Spinal cord (tissue), 10 donors: ENCODE data around the gene SMIM13. TPM values are rescaled to one million over a fixed set of nuclear protein-coding genes. Genes with fewer than 3 reads are reported as not detected.

Experiments
- DNase-seq, 6 donors: peaks; one replicate each; pipeline versions ENCODE4 v3.0.0 to v3.0.0-alpha.2; 2013 to 2015; ENCODE audit warnings: low spot score in 6 of 6, low read depth in 4 of 6
- H3K27ac ChIP-seq: one replicate; pipeline ENCODE4 v1.5.1; 2013; ENCODE audit warnings: low read depth, low read length, control low read depth
- H3K27me3 ChIP-seq: one replicate; pipeline ENCODE4 v1.6.1; 2013; ENCODE audit warnings: low read length; ENCODE audit not compliant: control insufficient read depth, insufficient read depth
- H3K36me3 ChIP-seq: one replicate; pipeline ENCODE4 v1.6.1; 2013; ENCODE audit warnings: low read length; ENCODE audit not compliant: control insufficient read depth, insufficient read depth
- H3K4me1 ChIP-seq: one replicate; pipeline ENCODE4 v1.6.1; 2013; ENCODE audit warnings: low read length; ENCODE audit not compliant: control insufficient read depth, insufficient read depth
- H3K4me3 ChIP-seq: one replicate; pipeline ENCODE4 v1.5.1; 2013; ENCODE audit warnings: low read depth, low read length, control low read depth
- H3K9me3 ChIP-seq: one replicate; pipeline ENCODE4 v1.6.1; 2013; ENCODE audit warnings: low read length; ENCODE audit not compliant: control insufficient read depth, insufficient read depth
- WGBS: methylation state at CpG from one replicate; pipeline ENCODE4 v1.1.5; 2013; ENCODE audit warnings: missing lambda C conversion rate; ENCODE audit not compliant: insufficient coverage; 5-methylcytosine and 5-hydroxymethylcytosine counted together
- polyA plus RNA-seq, 2 donors: library from polyadenylated mRNA; unstranded; fragments of 120-200 nt; gene quantifications; one replicate each; pipeline ENCODE4 v1.2.1, GENCODE V29; 2013; ENCODE audit not compliant: insufficient read length in 2 of 2
- total RNA-seq, 2 donors: library from RNA; depleted of rRNA in 1 of 2; stranded (reverse); fragments of 120-200 nt in 1 of 2; fragments of >200 nt in 1 of 2; gene quantifications; one replicate each; pipeline versions ENCODE4 v1.2.3 to v1.2.4, GENCODE V29; 2013 to 2014
- donor health status: healthy.

Gene SMIM13
- total and polyA plus RNA-seq, 4 donors = 20.7 to 90.8 (median 75.0) TPM

DNA sequence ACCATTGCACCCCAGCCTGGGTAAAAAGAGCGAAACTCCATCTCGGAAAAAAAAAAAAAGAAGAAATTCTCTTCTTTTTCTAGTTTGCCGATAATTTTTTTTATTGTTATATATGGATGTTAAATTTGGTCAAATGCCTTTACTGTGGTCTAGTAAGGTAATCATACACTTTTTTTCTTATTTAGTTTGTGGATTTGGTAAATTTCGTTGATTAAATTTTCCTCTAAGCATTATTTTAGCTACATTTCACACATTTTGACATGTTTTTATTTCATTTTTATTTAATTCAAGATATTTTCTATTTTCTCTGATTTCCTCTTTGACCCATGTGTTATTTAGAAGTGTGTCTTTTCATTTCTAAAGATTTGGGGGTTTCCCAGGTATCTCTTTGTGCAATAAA lies 31.6 kb upstream of the SMIM13 start:
- H3K27ac ChIP-seq = no peak overlapping the region

DNA sequence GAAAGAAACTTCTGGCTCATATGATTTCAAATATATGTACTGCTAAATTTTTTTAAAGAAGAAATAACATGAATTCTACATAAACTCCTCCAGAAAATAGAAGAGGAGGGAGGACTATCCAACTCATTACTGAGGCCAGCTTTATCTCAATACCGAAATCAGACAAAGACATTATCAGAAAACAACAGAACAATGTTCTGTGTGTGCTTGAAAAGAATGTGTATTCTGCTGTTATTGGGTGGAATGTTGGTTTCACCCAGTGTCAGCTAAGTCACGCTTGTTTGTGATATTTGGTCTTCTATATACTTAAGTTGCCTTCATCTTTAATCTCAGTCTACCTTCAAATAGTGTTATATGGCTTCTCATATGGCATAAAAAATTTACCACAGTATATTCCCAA lies 30.9 kb upstream of the SMIM13 start:
- no CpG with 5 or more reads among the region's 2 CpGs for WGBS
- Histone ChIP-seq H3K9me3 (no peaks in the 10 kb centered on the region), H3K4me1 (no peaks in the 10 kb centered on the region), H3K36me3 (no peaks in the 10 kb centered on the region), H3K27me3 (no peaks in the 10 kb centered on the region), H3K4me3 (no peak overlapping the region), H3K27ac (no peak overlapping the region)
- DNase-seq = no peak

More for the DNA sequence above, 31.6 kb upstream of the SMIM13 start:
- no peak for DNase-seq
- no peaks in the 10 kb centered on the region for H3K4me1 ChIP-seq
- WGBS = no CpG with 5 or more reads among the region's 4 CpGs
- H3K36me3 ChIP-seq = no peaks in the 10 kb centered on the region
- no peaks in the 10 kb centered on the region for H3K9me3 ChIP-seq
- no peak overlapping the region for H3K4me3 ChIP-seq
- H3K27me3 ChIP-seq = no peaks in the 10 kb centered on the region

DNA sequence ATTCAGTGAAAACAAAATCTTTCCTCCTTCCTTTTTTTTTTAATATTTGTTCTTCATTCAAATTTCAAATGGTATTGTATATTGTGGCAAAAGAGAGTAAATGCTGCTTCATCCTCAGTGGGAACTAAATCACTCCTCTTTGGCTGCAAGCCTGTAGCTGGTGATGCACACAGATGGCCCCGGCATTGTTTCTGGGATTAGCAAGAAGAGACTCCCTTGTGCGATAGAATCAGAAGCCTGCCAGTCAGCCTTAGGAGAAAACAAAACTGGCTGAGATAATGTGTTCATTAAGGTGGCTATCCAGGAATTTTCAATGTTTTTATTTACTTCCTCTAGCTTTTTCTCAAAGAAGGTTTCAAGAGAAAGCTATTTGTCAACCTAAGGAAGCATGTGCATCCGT lies 28.8 kb upstream of the SMIM13 start:
- Histone ChIP-seq H3K36me3 (no peaks in the 10 kb centered on the region), H3K9me3 (no peaks in the 10 kb centered on the region), H3K27ac (no peak overlapping the region), H3K4me3 (no peak overlapping the region), H3K27me3 (no peaks in the 10 kb centered on the region), H3K4me1 (no peaks in the 10 kb centered on the region)
- WGBS = 34% methylated on average over 2 of the region's 3 CpGs
- DNase-seq = peak in 2 of 6 donors; percentile 81 to 88

DNA sequence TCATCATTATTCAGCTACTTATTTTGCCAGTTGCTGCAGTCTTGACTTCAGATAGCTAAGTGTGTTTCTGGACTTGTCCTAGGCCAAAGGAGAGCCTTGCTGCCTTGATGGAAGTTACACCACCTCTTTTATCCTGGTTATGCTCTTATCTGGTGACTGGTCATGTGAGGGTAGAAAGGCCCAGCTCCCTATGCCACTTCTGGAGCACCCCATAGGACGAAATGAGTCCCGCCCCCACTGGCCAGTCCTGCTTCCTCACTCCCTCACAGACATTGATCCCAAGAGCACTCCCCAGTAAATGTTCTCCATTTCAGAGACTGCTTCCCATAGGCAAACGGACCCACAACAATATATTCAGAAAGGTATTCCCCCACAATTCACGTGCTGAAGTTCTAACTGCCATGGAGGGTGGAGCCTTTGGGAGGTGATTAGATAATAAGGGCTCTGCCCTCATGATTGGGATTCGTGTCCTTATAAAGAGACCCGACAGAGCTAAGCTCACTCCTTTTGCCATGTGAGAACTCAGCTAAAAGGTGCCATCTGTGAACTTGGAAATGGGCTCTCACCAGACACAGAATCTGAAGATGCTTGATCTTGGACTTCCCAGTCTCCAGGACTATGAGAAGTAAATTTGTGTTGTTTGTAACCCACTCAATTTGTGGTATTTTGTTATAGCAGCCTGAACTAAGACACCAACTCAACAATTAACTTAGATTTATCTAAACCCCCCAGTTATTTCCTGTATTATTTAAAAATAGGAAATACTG lies 28.0 kb upstream of the SMIM13 start:
- WGBS = 91% methylated on average over 2 of the region's 6 CpGs
- Histone ChIP-seq H3K4me1 (no peaks in the 10 kb centered on the region), H3K27me3 (no peaks in the 10 kb centered on the region), H3K9me3 (no peaks in the 10 kb centered on the region), H3K27ac (no peak overlapping the region), H3K36me3 (no peaks in the 10 kb centered on the region), H3K4me3 (no peak overlapping the region)
- DNase-seq = no peak

DNA sequence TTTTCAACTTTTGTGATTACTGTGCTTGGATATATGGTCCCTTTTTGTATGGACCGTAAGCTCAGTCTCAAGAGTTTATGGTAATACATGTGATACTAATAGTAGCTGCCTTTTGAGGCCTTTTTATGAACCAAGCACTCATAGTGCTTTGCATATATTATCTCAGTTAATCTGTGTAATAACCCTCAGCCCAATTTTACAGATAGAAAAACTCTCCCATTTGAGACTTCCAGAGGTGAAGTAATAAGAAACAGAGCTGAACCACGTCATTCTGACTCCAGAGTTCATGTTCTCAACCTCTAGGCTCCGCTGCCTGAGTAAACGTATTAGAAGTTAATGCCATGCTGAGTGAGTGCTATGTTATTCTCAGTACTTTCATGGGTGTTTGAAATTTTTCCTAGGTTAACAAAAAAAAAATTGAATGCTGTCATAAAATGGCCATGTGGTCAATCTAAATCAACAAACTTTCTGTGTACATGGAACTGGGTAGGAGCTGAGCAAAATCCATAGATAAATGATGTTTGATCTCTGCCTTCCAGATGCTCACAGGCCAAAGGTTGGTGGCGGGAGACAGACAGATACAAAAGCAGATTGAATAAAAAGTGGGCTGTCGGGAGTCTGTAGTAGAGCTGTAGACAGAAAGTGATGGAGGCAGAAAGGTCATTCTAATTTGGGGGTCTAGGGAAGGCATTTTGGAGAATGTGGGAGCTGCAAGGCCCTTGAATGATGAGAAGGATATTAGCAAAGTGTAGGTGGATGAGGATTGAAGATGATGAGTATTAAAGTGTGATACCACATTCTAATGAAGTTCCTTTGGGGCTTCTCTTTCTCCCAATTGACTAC lies 26.9 kb upstream of the SMIM13 start:
- no peaks in the 10 kb centered on the region for H3K4me1 ChIP-seq
- no peak overlapping the region for H3K4me3 ChIP-seq
- no peaks in the 10 kb centered on the region for H3K27me3 ChIP-seq
- no peaks in the 10 kb centered on the region for H3K9me3 ChIP-seq
- no peaks in the 10 kb centered on the region for H3K36me3 ChIP-seq
- DNase-seq = no peak
- no peak overlapping the region for H3K27ac ChIP-seq
- WGBS = 68% methylated on average over 2 of the region's 6 CpGs

DNA sequence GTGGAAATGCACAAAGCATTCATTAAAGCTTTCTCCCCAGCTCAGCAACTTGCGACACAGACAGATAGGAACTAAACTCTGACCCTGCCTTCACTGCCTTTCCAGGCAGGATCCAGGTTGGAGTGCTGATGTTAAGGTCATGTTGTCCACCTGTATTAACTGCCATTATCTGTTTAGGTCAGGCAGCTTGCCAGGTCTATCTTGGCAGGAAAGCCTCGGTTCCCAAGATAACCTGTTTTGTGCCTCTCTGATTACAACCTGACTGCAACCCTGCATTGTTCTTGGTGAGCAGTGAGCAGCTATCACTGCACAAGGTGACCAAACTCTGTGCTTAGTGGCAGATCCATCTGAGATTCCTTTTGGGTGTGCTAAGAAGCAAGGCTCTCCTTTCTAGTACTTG lies 26.3 kb upstream of the SMIM13 start:
- no peak overlapping the region for H3K27ac ChIP-seq
- no peaks in the 10 kb centered on the region for H3K4me1 ChIP-seq
- no peak for DNase-seq
- no peaks in the 10 kb centered on the region for H3K9me3 ChIP-seq
- 80% methylated on average over 2 of the region's 2 CpGs for WGBS
- H3K4me3 ChIP-seq = no peak overlapping the region
- H3K36me3 ChIP-seq = no peaks in the 10 kb centered on the region
- no peaks in the 10 kb centered on the region for H3K27me3 ChIP-seq

DNA sequence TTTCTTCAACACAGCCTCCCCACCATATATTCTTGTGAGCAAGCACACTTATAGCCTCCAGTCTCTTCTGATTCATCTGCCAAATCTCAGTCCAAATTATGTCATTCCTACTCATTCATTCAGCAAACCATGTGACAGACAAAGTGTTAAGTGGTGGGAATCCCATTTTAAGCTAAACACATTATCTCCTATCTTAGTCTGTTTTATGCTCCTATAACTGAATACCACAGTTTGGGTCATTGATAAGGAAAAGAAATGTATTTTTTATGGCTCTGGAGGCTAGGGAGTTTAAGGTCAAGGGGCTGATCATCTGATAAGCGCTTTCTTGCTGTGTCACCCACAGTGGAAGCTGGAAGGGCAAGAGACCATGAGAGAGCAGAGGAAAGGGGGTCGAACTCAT lies 23.9 kb upstream of the SMIM13 start:
- no peaks in the 10 kb centered on the region for H3K4me1 ChIP-seq
- no peak overlapping the region for H3K4me3 ChIP-seq
- no peak overlapping the region for H3K27ac ChIP-seq
- no peaks in the 10 kb centered on the region for H3K27me3 ChIP-seq
- no CpG with 5 or more reads among the region's 2 CpGs for WGBS
- H3K9me3 ChIP-seq = no peaks in the 10 kb centered on the region
- no peak for DNase-seq
- H3K36me3 ChIP-seq = no peaks in the 10 kb centered on the region

DNA sequence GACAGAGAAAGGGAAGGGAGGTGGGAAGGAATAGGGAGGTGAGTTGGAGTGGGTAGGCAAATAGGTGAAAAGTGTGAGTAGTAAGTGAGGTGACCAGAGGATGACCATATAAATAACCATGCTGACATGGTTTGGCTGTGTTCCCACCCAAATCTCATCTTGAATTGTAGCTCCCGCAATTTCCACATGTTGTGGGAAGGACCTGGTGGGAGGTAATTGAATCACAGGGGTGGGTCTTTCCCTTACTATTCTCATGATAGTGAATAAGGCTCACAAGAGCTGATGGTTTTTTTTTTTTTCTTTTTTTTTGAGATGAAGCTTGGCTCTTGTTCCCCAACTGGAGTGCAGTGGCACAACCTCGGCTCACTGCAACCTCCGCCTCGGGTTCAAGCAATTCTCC lies 21.5 kb upstream of the SMIM13 start:
- H3K9me3 ChIP-seq = no peaks in the 10 kb centered on the region
- no peaks in the 10 kb centered on the region for H3K36me3 ChIP-seq
- DNase-seq = no peak
- H3K4me3 ChIP-seq = no peak overlapping the region
- WGBS = 92% methylated on average over 3 of the region's 4 CpGs
- no peak overlapping the region for H3K27ac ChIP-seq
- no peaks in the 10 kb centered on the region for H3K4me1 ChIP-seq
- no peaks in the 10 kb centered on the region for H3K27me3 ChIP-seq

DNA sequence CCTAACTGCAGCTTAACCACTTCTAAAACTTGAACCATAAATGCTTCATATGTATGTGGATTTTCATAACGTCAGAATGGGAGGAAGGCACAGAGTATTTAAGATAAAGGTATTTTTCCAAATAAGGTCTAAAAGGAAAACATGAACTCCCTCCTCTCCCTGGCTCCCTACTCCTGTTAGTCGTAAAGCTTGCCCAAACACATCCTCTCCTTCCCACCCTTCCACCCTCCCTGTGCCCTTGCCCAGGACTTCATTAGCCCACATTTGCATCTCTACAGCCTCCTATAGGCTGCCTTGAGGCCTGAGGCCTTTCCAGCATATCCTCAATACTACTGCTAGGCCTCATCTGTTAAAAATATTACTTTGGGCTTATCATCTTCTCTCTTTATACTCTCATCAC lies 17.1 kb upstream of the SMIM13 start:
- no peaks in the 10 kb centered on the region for H3K27me3 ChIP-seq
- H3K36me3 ChIP-seq = no peaks in the 10 kb centered on the region
- H3K27ac ChIP-seq = no peak overlapping the region
- no peak overlapping the region for H3K4me3 ChIP-seq
- no peaks in the 10 kb centered on the region for H3K4me1 ChIP-seq
- DNase-seq = no peak
- 75% methylated on average over 1 of the region's 2 CpGs for WGBS
- H3K9me3 ChIP-seq = no peaks in the 10 kb centered on the region

DNA sequence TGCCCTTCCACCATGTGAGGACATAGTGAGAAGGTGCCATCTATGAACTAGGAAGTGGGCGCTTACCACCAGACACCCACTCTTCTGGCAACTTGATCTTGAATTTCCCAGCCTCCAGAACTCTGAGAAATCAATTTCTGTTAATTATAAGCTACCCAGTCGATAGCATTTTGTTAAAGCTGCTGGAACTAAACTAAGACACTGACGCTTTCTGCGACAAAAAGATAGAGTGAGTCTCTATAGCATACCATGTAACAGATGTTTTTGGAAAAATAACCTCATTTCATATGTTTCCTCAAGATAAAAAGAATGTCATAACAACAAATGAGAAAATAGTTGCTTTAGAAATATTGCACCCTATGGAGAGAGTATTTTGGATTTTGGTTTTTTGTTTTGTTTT lies 15.4 kb upstream of the SMIM13 start:
- 100% methylated on average over 1 of the region's 4 CpGs for WGBS
- no peaks in the 10 kb centered on the region for H3K27me3 ChIP-seq
- H3K27ac ChIP-seq = no peak overlapping the region
- H3K4me3 ChIP-seq = no peak overlapping the region
- DNase-seq = no peak
- H3K36me3 ChIP-seq = no peaks in the 10 kb centered on the region
- no peaks in the 10 kb centered on the region for H3K4me1 ChIP-seq
- H3K9me3 ChIP-seq = no peaks in the 10 kb centered on the region
